Measurements from ENCODE around the gene ERBB4.

- TF ChIP-seq OSR1 (CRISPR knock-in tag; IDR thresholded peaks at IDR 0.05) (no peak), SNAI2 (CRISPR knock-in tag; IDR thresholded peaks at IDR 0.05) (no peak), TCF4 (CRISPR knock-in tag; IDR thresholded peaks at IDR 0.05; ENCODE audit: borderline replicate concordance) (no peak), CREB5 (CRISPR knock-in tag; IDR thresholded peaks at IDR 0.05; ENCODE audit: low read depth) (no peak), ZNF8 (CRISPR knock-in tag; IDR thresholded peaks at IDR 0.05) (no peak), CSRNP3 (CRISPR knock-in tag; IDR thresholded peaks at IDR 0.05) (no peak), ZNF565 (CRISPR knock-in tag; conservative IDR thresholded peaks at IDR 0.05; ENCODE audit: low read depth) (no peak), ESRRG (CRISPR knock-in tag; IDR thresholded peaks at IDR 0.05) (no peak), TOX (CRISPR knock-in tag; IDR thresholded peaks at IDR 0.05; ENCODE audit: borderline replicate concordance) (no peak), ZFP3 (CRISPR knock-in tag; IDR thresholded peaks at IDR 0.05) (no peak)
Measured at GRCh38 chr2:212549941-212550340, 11.3 kb upstream of the ERBB4 start.

Measured in SK-N-SH treated with all-trans-retinoic acid at 6 μM for 48 hours (cell line).